GM12892 (cell line): ENCODE measurements around the gene TRDMT1.

ENCODE experiments used
- POLR2A ChIP-seq: IDR thresholded peaks from 2 replicates; pipeline ENCODE4 v1.6.1; 2011; ENCODE audit warnings: low read depth, low read length, control low read depth
- POLR2AphosphoS5 ChIP-seq: IDR thresholded peaks from 2 replicates; pipeline ENCODE4 v1.6.1; 2011; ENCODE audit warnings: low read depth, low read length, control low read depth
- TAF1 ChIP-seq: IDR thresholded peaks from 2 replicates; pipeline ENCODE4 v1.6.1; 2011; ENCODE audit warnings: low read depth, mild to moderate bottlenecking, control low read depth, low read length, borderline replicate concordance

DNA sequence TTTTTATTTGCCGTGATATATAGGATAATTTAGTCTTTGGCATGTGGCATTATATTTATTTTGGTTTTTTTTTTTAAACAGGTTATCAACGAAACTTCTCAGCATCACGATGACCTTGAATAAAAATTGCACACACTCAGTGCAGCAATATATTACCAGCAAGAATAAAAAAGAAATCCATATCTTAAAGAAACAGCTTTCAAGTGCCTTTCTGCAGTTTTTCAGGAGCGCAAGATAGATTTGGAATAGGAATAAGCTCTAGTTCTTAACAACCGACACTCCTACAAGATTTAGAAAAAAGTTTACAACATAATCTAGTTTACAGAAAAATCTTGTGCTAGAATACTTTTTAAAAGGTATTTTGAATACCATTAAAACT, 35.7 kb upstream of the TRDMT1 start:
- TF ChIP-seq POLR2AphosphoS5 (no peak), POLR2A (no peak), TAF1 (no peak)
